GM08714 (cell line): ENCODE results near the gene COA7.
"Not testable (repeated sequence)": the region's sequence is repeated elsewhere in the genome, so short reads cannot be mapped to it uniquely, and the experiment has no call there.

Experiments
- H3K4me3 ChIP-seq: fragments of 200-500 bp; sonication (Bioruptor generic); 2 replicates; pipeline ENCODE4 v1.5.1; 2014; ENCODE audit warnings: mild to moderate bottlenecking, low read length, inconsistent platforms
- ZNF274 ChIP-seq: IDR thresholded peaks from 2 replicates; pipeline ENCODE4 v1.6.1; 2012; ENCODE audit warnings: mild to moderate bottlenecking, low read depth, low read length

COA7 gene

GRCh38 chr1:52697795-52698674 is at the start of gene COA7:
Gene COA7, minus strand, starts transcription at chr1:52698347. Its CDS starts 21 bp downstream, at chr1:52698326.
- no peak for TF ChIP-seq ZNF274
- H3K4me3 ChIP-seq = peak within 1 kb of the TSS; percentile 77

GRCh38 chr1:52747450-52747849 is 49.3 kb upstream of the COA7 start:
- no peak for TF ChIP-seq ZNF274
- no peak overlapping the region for H3K4me3 ChIP-seq

GRCh38 chr1:52746189-52746588 is 48.0 kb upstream of the COA7 start:
- TF ChIP-seq ZNF274 = no peak
- no peak overlapping the region for H3K4me3 ChIP-seq

GRCh38 chr1:52741259-52741658 is 43.1 kb upstream of the COA7 start:
- no peak overlapping the region for H3K4me3 ChIP-seq
- TF ChIP-seq ZNF274 = no peak

- H3K4me3 ChIP-seq = no peak overlapping the region
- no peak for TF ChIP-seq ZNF274
These were observed 41.7 kb upstream of the COA7 start for GRCh38 chr1:52739699-52740467.

- no peak overlapping the region for H3K4me3 ChIP-seq
- no peak for TF ChIP-seq ZNF274
These were observed 40.7 kb upstream of the COA7 start for GRCh38 chr1:52738893-52739292.

GRCh38 chr1:52738148-52738547 is 40.0 kb upstream of the COA7 start:
- no peak for TF ChIP-seq ZNF274
- H3K4me3 ChIP-seq = no peak overlapping the region

- not testable (repeated sequence) for H3K4me3 ChIP-seq
These were observed 37.2 kb upstream of the COA7 start for GRCh38 chr1:52735371-52735770.

- TF ChIP-seq ZNF274 = no peak
- no peak overlapping the region for H3K4me3 ChIP-seq
These were observed 35.2 kb upstream of the COA7 start for GRCh38 chr1:52733368-52733767.

- H3K4me3 ChIP-seq = no peak overlapping the region; the same call in 1 of the 2 replicates
- TF ChIP-seq ZNF274 = no peak
These were observed 30.0 kb upstream of the COA7 start for GRCh38 chr1:52727956-52728656.

- H3K4me3 ChIP-seq = peak overlapping the region; percentile 94
- TF ChIP-seq ZNF274 = no peak
These were observed 29.0 kb upstream of the COA7 start for GRCh38 chr1:52727114-52727586.

GRCh38 chr1:52726265-52727113 is 28.3 kb upstream of the COA7 start, which contains the start of gene ZYG11B:
Gene ZYG11B, plus strand, starts transcription at chr1:52726453. Its CDS starts 201 bp downstream, at chr1:52726654.
- no peak for TF ChIP-seq ZNF274
- peak within 1 kb of the TSS; percentile 94 for H3K4me3 ChIP-seq

- peak overlapping the region; percentile 48 for H3K4me3 ChIP-seq
- no peak for TF ChIP-seq ZNF274
These were observed 27.7 kb upstream of the COA7 start for GRCh38 chr1:52725903-52726264.
